HG03378 (cell line): ENCODE measurements around the gene COL8A2.

Experiments used
- ATAC-seq: cut with Tn5 transposase; IDR thresholded peaks from one replicate; pipeline ENCODE4 v1.9.1; 2021; ENCODE audit warnings: mild to moderate bottlenecking, moderate library complexity; ENCODE audit not compliant: unreplicated experiment

Gene COL8A2

DNA sequence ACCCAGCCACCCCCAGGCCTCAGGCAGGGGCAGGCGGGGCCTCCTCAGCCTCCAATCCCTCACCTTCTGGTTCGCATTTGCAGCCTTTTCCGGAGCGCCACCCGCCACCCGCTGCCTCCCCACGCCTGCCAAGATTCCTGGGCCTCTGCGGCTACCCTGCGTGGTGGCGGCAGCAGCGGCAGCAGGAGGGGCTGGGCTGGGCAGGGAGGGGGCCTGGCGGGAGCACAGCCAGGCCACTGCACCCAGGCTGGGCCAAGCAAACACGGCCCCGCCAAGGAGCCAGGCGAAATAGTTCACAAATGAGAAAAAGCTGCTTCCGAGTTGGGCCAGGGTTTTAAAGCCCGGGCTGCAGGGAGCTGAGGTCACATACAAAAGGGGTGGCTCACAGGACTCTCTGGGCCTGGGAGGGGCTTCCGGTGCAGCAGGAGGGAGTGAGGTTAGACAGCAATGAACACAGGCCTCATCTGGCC is 9.8 kb downstream of the COL8A2 start:
- no peak for ATAC-seq

DNA sequence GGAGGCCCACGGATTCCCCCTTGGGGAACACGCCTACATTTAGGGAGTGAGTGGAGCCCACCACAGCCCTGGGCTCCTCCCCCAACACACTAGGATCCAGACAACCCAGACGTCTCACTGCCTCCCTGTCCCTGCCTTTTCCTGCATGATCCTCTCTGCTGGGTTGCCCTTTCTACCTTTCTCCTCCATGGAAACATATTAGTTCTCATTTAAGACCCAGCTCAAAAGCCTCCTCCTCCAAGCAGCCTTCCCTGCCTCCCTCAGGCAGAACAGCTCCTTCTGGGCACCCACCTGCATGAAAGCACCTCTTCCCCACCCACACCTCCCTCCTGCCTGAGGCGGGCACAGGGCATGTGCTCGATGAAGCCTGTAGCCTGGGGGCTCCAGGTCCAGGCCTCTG is 10.7 kb downstream of the COL8A2 start:
- no peak for ATAC-seq

DNA sequence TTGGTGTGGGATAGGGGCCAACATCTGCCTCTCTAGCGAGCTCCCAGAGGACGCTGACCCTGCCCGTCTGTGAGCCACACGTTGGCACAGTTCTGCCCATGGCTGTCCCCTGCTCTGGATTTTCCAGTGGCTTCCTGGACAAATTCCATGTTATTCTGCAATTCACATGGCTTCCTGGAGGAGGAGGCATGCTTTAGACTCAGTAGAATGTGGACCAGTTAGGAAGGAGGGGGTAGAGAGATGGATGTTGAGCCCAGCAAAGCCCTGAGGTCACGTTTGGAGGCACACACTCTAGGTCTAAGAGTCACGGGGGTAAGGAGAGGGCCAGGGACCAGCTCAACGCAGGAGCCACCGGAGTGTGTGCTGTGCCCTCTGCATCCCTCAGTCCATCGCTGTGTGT is 12.2 kb downstream of the COL8A2 start:
- ATAC-seq, result no peak

DNA sequence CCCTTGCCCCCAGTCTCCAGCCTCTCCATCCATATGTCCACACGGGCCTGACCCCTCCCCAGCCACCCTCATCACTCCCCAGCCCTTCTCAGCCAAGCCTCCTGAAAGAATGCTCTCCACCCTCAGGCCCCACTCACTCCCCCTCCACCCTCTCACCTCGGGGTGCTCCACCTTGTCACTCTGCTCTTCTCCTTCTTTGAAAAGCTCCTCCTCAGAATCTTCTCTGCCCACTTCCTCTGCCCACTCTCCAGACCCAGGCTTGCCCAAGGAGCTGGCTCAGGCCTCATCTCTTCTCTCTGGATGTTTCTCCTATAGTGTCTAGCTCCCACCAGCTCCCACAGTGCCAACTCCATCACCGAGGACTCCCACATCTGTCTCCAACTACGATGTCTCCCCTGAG is 13.9 kb downstream of the COL8A2 start:
- no peak for ATAC-seq

DNA sequence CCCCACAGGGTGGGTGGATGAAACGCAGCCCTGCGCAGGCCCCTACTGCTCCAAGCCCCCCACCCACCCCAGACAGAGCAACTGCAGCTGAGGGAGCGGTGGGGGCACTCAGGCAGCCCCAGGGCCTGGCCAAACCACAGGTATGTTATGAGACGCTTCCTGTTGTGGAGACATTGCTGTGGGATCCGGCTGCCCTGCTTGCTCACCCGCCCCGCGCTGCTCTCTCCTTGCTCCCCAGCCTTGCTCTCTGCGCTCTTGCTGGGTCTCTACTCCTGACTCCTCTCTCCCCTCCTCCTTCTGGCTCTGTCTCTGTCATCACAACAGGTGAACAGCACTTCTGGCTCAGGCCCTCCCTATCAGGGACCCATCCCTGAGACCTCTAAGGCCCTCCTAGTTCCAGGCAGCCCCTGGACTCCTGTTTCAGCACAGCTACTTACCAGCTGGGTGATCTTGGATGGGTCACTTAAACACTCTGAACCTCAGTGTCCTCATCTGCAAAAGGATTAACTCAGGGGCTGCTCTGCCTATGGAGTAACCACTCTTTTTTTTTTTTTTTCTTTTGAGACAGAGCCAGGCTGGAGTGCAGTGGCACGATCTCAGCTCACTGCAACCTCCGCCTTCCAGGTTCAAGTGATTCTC is 15.9 kb downstream of the COL8A2 start:
- no peak for ATAC-seq

DNA sequence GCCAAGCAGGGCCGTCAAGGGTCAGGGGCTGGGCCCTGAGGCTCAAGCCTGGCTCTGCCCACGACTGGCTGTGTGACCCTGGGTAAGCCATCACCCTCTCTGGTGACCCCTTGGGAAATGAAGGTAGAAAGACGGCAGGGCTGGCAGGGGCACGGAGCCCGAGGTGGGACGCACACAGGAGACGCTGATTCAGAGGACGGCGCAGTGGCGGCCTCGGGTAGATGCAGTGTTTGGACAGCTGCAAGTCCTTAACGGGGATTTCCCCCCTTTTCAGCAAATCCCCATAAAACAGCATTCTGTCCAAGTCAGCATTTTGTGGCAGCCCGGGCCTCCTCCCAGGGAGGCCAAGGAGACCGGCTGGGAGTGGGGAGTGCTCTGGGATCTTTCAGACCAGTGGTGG is 16.7 kb downstream of the COL8A2 start:
- no peak for ATAC-seq

DNA sequence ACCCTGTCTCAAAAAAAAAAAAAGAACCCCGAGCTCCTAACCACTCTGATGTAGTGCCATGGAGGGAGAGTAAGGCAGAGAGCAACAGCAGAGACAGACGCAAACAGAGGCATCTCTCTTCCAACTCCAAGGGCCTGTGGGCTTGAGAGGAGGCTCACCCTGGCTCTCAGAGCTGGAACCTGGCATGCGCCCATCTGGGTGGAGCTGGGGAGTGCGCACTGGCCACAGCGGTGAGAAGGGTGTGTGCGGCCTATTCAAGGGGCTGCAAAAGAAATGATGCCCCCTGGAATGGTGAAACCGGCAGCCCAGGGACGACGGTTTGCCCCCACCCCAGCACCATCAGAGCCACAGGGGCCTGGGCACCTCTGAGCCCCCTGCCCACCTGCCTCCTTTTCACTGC is 17.6 kb downstream of the COL8A2 start:
- ATAC-seq, result no peak

DNA sequence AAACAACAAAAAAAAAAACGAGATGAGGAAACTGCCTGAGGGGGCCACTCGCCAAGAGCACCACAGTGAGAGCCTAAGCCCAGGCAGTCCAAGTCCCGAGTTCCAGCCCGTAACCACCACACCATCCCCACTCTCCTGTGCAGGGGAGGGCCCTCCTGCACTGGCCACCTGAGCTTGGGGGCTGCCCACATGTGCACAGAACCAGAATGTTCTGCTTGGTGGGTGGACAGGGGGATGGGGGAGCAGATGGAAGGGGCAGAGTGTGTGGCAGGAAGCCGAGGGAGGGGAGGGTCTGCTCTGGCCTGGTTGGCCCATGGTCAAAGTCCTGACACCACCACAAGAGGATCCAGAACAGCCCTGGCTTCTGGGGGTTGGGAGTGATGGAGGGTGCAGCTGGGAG is 18.8 kb downstream of the COL8A2 start:
- no peak for ATAC-seq

DNA sequence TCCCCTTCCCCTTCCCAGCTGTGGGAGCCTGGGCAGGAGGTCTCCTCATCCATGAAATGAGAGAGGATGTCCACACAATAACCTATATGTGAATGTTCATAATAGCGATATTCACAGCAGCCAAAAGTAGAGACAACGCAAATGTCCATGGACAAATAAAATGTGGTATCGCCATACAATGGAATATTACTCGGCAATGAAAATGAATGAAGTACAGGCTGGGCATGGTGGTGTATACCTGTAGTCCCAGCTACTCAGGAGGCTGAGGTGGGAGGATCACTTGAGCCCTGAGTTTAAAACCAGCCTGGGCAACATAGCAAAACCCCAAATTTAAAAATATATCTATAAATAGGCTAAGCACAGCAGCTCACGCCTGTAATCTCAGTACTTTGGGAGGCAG is 23.5 kb downstream of the COL8A2 start:
- no peak for ATAC-seq

DNA sequence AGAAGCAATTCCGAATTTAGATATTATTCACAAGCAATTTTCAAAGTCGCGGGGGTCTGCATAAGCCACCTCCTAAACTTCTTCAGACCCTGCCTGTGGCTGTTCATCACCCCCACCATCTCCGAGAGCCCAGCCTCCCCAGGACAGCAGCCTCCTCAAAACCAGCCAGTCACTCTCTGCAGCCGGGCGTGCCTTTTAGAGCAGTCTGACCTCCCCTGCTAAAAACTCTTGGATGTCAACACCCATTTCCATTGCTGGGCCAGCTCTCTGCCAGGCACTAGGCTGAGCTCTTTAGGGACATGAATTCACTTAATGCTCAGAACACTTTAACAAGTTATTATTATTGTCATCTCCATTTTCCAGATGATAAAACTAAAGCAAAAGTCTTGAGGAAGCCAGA is 24.6 kb downstream of the COL8A2 start:
- no peak for ATAC-seq

DNA sequence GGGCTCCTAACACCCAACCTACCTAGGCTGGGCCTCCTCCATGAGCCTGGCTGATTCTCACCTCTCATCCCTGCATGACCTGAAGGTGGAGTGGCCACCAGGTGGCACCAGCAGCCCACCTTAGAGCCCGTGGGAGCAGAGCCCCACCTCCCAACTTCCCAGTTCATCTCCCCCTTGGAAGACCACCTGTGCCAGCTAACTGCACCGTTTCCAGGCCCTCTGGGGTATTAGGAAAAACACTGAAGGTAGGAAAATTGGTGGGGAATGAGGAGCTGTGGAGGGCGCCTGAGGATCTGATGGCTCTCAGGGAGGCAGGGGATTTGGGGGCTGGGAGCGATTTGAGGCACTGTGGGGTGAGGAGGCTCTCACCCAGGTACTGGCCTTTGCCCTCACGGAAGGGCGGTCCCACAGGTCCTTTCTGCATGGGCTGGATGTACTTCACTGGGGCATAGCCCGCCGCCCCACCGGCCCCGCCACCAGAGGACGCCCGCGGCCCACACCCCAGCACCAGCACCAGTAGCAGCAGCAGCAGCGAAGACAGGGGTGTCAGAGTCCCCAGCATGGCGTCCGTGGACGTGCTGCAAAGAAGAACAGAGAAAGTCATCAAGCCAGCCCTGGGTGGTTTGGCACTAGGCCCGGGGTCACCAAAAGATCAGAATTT is 25.2 kb downstream of the COL8A2 start:
- no peak for ATAC-seq

DNA sequence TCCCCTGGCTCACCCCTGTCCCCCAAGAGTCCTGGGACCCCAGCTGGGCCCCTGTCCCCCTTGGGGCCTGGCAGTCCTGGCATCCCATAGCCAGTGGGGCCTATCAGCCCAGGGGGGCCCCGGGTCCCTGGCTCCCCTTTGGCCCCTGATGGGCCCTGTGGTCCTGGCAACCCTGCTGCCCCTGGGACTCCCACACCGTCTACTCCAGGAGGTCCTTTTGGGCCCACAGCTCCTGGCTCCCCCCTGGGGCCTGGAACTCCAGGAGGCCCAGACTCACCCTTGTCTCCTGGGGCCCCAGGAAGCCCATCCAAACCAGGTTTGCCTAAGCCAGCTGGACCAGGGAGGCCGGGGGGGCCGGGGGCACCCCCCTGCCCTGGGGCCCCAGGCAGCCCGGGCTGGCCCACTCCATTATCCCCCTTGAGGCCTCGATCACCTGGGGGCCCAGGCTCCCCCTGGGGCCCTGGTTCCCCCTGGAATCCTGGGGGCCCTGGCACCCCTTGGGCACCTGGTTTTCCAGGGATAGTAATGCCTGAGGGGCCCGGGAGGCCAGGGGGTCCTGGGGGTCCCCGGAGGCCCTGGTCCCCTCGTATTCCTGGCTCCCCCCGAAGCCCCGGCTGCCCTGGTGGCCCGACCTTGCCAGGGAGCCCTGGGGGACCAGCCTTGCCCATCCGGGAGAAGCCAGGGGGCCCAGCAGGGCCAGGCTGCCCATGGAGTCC is 26.2 kb downstream of the COL8A2 start:
- no peak for ATAC-seq

DNA sequence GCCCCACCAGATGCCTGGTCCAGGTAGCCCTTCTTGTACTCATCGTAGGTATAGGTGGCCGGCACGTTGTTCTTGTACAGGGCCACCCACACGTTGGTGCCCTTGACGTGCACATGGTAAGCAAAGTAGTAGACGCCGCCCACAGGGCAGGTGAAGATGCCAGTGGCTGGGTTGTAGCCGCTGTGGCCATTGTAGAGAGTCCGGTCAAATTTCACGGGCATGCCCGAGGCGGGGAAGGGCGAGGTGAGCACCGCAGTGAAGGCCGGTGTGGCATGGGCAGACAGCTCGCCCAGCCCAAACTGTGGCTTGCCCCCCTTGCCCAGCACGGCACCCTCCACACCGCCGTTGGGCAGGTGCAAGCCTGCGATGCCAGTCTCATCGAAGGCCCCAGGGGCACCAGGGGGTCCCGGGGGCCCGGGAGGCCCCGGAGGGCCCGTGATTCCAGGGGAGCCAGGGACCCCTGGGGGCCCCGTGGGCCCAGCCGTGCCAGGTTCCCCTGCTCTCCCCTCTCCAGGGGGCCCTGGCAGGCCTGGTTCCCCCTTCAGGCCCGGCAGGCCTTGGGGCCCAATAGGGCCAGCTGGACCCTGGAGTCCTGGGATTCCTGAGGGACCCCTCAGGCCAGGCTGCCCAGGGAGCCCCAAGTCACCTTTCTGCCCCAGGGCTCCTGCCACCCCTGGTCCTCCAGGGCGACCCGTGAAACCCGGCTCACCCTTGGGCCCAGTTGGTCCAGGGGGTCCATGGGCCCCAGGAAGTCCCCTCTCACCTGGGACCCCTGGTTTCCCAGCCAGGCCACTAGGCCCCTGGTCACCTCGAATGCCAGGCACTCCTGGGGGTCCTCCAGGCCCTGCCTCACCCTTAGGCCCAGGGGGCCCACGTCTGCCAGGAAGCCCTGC is 27.1 kb downstream of the COL8A2 start:
- no peak for ATAC-seq

DNA sequence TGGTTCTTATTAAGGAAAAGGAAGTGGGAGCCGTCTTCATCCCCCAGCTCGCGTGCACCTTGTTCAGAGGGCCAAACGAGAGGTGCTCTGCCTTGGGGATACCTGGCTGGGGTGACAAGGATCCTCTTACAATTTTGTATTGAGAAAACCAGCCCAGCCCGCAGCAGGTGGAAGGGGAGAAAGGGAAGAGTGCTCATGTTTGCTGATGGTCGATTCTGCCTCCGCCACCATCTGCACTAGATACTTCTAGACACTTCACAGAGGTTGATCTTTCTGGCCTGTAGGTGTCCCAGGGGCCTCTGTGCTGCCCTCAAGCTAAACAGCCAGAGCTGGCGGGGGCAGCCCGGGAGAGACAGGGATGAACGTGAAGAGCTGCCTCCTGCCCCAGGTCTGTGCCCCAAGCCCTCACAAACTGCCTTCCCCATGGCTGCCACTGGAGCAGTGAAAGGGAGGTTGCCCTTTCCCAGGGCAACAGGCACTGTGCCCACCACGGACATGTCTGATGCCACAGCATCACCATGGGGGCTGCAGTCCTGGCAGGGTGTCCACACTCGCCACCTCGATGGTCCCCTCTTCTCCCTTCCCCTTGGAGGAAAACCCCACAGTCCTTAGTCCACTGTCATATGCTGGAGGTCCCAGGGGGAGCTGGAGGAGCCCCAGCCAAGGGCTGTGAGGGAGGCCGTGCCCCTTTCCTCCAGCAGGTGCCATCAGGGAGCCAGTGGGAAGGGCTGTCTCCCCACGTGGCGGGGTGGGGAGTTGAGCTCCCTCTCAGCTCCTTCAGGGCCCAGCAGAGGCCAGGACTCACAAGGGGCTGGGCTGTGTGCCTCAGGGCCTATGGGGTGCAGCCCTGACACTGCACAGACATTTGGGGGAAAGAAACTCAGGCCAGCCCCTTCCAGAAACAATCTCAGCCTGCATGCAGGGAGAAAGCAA is 28.3 kb downstream of the COL8A2 start:
- ATAC-seq, result no peak

DNA sequence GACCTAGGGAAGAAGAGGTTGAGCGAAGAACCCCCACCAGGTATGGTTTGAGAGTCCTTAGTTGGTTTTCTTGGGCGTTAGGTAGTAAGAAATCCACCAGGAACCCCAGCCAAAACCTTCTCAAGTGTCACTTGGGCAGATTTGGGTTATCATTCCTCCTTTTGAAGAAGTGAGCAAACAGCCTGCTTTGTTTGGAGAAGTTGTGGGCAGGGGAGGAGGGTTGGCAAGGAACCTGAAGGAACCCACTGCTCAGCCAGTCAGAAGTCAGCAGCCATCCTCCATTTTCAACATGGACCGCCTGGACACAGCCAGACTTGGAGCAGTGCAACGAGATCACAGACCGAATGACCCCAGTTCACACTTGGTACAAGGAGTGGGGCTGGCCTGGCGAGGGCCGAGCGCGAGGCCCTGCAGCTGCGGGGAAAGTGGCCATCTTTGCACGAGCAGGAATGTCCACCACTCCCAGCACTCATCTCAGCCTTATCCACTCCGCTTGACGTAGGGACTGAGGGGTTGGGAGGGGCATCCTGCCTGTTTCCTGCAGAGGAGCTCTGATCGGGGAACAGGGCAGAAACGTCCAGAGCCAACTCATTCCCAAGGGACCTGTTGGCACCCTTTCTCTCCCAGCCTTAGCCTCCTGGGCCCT is 29.1 kb downstream of the COL8A2 start:
- no peak for ATAC-seq

DNA sequence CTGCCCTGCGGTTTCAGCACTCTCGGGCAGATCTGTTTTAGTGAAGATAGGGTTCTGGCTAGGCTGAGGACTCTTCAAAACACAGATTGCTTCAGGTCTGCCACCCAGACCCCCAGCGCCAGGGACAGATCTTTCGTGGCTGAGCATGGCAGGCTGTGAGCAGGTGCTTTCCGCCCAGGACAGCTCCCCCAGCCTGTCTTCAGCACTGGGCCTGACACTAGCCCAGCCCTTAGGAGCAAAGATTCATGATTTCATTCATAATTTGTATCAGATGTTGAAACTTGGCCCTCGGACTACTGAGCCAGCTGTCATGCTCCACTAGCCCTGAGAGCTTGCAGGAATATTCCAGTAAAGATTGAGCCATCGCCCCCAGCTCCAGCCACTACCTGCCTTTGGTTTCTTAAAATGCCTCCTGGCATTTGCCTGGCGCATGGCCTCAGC is 30.4 kb downstream of the COL8A2 start:
- no peak for ATAC-seq

DNA sequence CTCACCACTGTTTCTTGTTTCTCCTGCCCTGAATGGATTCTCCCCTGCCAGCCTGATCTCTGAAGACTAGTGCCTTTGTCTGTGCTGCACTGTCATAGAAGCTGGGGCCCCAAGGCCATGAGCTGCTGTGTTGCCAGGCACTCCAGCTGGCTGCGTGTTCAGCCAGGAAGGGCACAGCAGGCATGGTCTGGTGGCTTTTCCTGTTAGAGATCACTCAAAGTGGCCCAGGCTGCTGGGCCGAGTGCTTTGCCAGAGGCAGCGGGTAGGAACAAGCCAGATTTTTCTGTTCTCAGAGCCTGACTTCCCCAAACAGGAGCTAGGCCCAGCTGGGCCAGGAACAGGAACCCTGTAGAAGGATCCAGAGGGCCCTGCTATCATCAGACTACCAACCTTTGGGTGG is 31.1 kb downstream of the COL8A2 start:
- ATAC-seq, result no peak

DNA sequence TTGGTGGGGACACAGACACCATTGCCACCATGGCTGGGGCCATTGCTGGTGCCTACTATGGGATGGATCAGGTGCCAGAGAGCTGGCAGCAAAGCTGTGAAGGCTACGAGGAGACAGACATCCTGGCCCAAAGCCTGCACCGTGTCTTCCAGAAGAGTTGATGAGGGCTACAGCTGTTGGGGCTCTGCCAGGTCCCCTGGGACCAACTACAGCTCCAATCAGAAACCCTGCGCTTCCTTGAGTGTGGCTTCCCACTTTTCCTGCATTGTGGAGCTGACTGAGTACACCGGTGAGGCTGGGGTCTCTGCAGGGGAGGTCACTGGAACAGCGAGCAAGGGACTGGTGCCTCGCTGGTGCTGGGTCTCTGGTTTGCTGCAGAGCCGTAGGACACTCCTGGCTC is 31.8 kb downstream of the COL8A2 start:
- no peak for ATAC-seq

DNA sequence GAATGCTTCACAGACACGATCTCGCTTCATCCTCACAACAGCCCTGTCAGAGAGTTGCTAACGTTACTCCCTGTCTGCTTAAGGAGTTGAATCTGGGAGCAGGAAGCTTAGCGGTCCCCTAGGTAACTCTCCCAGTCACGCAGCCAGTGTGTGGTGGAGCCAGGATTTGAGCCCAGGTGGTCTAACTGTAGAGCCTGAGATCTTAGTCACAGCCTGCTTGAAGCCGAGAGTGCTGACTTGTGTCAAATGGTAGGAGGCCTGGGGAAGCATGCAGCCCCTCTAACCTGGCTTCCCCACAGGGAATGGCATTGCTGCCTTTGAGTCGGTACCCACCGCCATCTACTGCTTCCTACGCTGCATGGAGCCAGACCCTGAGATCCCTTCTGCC is 32.2 kb downstream of the COL8A2 start:
- no peak for ATAC-seq
